Measurements from ENCODE around the gene PTMS.

PTMS gene

GRCh38 chr12:6752921-6753771 is 13.0 kb upstream of the PTMS start, which contains the start of gene MLF2:
MLF2 (minus strand) TSS chr12:6753141; CDS start chr12:6752334, 807 bp downstream.
- DNase-seq, result peak; percentile 94

GRCh38 chr12:6753772-6754356 is 12.3 kb upstream of the PTMS start:
- DNase-seq, result no peak

DNA sequence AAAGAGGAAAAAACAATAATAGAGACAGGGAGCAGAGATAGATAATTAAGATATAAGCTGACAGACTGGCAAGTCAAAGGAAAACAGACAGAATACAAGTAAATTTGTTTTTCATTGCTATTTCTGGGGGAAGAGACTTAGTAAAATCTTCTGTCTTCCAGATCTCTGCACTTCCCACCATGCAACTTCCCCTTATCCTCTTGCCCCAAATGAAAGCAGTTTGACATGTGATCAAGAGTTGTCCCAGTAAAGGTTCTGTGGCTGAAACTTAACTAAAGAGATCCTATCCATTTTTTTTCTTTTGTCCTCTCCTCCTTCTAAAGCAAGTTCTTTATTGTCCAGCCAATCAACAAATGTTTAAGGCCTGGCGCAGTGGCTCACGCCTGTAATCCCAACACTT is 11.8 kb upstream of the PTMS start:
- DNase-seq, result no peak

DNA sequence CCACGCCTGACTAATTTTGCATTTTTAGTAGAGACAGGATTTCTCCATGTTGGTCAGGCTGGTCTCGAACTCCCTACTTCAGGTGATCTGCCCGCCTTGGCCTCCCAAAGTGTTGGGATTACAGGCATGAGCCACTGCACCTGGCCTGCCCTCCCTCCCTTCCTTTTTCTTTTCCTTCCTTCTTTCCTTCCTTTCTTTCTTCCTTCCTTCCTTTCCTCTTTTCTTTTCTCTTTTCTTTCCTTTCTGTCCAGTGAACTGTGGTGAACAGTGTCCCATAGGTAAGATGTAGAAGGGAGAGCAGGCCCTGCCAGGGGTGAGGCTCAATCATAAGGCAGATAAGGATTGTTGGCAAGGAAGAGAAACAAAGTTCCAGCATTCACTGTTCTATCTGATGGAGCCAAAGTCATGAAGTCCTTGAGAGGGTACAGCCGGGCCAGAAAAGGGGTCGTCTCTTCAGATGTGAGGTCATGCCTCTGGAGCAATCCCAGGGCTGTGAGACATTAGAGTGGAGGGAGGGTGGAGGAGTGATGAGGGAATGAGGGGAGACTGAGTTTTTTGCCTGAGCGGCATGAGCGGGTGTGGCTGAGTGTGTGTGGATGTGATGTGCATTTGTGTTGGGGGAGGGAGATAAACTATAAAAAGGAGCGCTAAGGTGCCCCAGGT is 9.0 kb upstream of the PTMS start:
- no peak for DNase-seq

GRCh38 chr12:6758506-6759095 is 7.6 kb upstream of the PTMS start:
- no peak for DNase-seq

- no peak for DNase-seq
Measured at GRCh38 chr12:6759741-6760140, 6.4 kb upstream of the PTMS start.

GRCh38 chr12:6763380-6763779 is 2.8 kb upstream of the PTMS start:
- no peak for DNase-seq

- no peak for DNase-seq
Measured at GRCh38 chr12:6764011-6764828, 1.9 kb upstream of the PTMS start.

GRCh38 chr12:6765048-6765633 is 1.0 kb upstream of the PTMS start:
- DNase-seq, result no peak

- no peak for DNase-seq
Measured at GRCh38 chr12:6766651-6767349, 637 bp downstream of the PTMS start.

- no peak for DNase-seq
Measured at GRCh38 chr12:6767353-6768319, 1.5 kb downstream of the PTMS start.

- DNase-seq, result no peak
Measured at GRCh38 chr12:6768437-6768914, 2.3 kb downstream of the PTMS start.

GRCh38 chr12:6768990-6769389 is 2.8 kb downstream of the PTMS start:
- DNase-seq, result no peak

DNA sequence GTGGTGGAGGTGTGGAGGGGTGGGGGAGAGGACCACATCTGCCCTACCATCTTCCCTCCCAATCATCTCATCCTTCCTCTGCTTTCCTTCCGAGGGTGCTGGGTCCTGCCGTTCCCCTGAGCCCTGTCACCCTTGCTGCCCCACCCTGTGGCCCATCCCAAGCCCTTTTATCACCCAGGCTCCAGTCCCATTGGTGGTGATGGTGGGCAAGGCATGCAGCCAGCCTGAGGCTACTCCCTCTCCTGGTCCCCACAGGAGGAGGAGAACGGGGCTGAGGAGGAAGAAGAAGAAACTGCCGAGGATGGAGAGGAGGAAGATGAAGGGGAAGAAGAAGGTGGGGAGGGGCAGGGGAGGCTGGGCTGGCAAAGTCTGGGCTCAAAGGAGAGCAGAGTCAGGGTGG is 3.5 kb downstream of the PTMS start:
- no peak for DNase-seq

DNA sequence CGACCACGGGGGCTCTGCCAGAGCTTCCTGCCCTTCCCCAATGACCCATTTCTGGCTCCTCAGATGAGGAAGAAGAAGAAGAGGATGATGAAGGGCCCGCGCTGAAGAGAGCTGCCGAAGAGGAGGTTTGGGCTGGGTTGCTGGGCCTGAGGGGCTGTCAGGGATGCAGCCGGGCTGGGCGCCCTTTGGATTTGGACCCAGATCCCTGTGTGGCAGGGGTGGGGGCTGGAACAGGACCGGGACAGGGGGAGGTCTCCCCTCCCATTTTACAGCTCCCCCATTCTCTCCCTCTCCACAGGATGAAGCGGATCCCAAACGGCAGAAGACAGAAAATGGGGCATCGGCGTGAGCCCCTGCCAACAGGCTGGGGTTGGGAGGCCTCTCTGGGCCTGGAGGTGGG is 3.9 kb downstream of the PTMS start:
- DNase-seq, result no peak

GRCh38 chr12:6770600-6770999 is 4.4 kb downstream of the PTMS start:
- no peak for DNase-seq

DNA sequence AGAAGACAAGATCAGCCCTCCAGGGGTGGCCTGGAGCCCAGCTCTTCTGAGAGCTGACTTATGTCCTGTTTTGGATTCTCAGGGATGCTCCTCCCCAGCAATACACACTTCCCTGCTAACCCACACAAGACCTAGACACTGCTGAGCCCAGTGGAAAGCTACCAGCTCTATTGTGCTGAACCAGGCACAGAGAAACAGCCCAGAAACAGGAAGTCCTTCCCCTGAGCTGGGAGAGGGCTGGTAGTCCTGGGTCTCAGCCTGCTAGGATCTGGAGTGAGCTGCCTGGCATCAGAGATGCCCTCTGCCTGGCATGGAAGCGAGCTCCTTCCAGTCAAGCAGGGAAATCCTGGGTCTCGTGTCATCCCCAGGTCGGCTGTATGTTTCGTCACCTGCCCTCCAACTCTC is 4.9 kb downstream of the PTMS start:
- DNase-seq, result no peak

DNA sequence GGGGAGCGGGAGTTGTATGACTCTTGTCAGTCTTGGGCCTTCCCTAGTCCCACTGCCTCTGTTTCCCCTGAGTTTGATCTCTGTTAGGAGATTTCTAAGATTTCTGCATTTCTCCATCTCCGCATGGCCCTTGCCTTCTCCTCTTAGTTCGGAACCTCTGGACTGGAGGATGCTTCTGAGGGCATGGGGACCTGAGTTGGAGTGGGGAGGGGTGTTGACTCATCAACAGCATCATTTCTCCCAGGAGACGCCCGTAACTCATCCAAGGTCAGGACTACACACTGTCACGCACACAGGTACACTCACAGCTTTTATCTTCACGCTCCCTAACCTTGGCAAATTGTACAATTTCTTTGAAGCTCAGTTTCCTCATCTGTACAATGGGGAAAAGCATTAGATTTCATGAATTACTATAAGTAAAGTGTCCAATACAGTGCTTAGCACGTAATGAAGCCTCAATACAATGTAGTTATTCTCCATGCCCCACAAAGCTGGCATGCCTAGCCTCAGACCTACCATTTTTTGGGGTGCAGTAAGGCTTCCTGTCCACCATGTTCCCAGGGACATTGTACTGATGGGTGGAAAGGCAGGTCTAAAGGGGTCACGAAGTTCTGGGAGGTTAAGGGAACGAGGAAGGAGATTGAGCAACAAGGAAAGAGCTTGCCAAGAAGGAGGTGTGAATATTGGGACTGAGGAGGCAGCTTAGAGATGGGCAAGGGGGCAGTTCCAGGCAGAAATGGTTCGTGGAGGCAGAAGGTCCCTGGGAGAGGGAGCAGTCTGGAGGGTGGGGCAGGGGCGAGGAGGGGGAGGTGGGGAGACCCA is 5.6 kb downstream of the PTMS start:
- DNase-seq, result no peak

DNA sequence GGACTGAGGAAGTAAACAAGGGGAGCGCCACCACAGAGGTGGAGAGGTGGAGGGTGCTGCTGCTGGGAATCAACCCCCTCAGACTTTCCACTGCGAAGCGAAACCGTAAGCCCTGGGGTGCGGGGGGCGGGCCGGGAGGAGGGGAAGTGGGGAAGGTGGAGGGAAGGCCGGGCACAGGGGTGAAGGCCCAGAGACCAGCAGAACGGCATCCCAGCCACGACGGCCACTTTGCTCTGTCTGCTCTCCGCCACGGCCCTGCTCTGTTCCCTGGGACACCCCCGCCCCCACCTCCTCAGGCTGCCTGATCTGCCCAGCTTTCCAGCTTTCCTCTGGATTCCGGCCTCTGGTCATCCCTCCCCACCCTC is 6.2 kb downstream of the PTMS start, which contains the start of gene LAG3:
TSS of gene LAG3 (plus strand) at position 190 of the 365 bp plus-strand sequence. CDS start 333 bp downstream, outside the sequence.
- no peak for DNase-seq

Data from cortex of kidney (tissue), 1 donor.